GM10266 (cell line): Measurements from ENCODE around the gene GBX1.

Experiments
- DNase-seq: peaks from one replicate; pipeline ENCODE4 v3.0.0; 2012; ENCODE audit errors: extremely low spot score
- CTCF ChIP-seq: IDR thresholded peaks from 2 replicates; pipeline ENCODE4 v1.5.1; 2012; ENCODE audit warnings: mild to moderate bottlenecking, low read depth; ENCODE audit not compliant: control insufficient read depth, insufficient read depth; ENCODE audit errors: missing control alignments

Gene GBX1

DNA sequence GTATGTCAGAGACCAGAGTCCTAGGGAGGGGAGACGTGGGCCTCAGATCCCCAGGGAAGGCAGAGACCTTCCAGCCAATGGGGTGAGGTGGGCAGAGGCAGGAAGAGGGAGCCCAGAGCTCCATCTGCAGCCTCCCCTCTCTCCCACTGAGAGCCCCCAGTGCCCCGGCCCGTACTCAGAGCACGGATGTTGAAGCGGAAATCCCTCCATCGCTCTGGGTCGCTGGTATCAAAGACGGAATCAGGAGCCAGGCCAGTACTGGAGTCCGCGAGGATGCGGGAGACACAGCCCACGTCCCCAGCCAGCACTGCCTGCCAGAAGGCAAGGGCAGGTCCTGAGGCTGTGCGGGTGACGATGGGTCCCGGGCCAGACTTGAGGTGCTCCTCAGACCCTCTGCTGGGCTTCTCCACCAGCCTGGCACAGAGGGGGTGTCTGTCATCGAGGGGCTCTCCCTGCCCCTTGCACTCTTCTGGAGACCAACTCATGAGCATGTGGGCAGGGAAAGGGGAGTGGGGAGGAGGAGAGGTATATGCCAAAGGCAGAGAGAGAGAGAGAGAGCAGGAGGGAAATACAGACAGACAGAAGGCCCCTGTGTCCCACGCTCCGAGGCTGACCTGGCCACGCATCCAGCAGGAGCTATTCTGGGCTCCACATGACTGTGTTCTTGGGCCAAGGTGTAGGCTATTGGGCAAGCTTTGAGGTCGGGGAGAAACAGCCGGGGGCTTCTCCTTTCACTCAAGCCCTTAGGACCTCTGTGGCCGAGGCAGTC, 19.3 kb upstream of the GBX1 start, which contains the start of gene ASB10:
ASB10 (minus strand) TSS at position 611 of the 769 bp plus-strand sequence; CDS start at position 491, 120 bp downstream.
- DNase-seq: no peak
- no peak for TF ChIP-seq CTCF

GRCh38 chr7:151185762-151186639, 18.5 kb upstream of the GBX1 start:
- no peak for DNase-seq
- no peak for TF ChIP-seq CTCF

DNA sequence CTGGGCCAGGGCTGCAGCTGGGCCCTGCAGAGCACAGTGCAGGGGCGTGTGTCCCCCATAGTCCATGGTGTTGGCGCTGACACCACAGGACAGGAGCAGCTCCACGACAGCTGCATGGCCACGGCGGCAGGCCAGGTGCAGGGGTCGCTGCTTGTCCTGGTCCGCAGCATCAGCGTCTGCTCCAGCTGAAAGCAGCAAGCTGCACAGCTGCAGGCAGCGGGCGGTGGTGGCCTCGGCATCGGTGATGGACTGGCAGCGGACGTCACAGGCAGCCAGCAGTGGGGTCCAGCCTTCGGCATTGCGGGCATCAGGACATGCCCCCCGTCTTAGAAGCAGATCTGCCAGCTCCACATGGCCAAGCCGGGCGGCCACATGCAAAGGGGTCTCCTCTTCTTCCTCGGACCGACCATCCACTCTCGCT, 13.5 kb upstream of the GBX1 start:
- no peak for TF ChIP-seq CTCF
- DNase-seq: no peak

- TF ChIP-seq CTCF: no peak
- DNase-seq: no peak
These were observed 12.5 kb upstream of the GBX1 start for GRCh38 chr7:151179946-151180345.

GRCh38 chr7:151179287-151179860, 11.9 kb upstream of the GBX1 start:
- no peak for DNase-seq
- TF ChIP-seq CTCF: no peak

GRCh38 chr7:151178831-151179230, 11.3 kb upstream of the GBX1 start:
- no peak for TF ChIP-seq CTCF
- no peak for DNase-seq
